ENCODE measurements around the gene DUS1L.

Gene DUS1L

DNA sequence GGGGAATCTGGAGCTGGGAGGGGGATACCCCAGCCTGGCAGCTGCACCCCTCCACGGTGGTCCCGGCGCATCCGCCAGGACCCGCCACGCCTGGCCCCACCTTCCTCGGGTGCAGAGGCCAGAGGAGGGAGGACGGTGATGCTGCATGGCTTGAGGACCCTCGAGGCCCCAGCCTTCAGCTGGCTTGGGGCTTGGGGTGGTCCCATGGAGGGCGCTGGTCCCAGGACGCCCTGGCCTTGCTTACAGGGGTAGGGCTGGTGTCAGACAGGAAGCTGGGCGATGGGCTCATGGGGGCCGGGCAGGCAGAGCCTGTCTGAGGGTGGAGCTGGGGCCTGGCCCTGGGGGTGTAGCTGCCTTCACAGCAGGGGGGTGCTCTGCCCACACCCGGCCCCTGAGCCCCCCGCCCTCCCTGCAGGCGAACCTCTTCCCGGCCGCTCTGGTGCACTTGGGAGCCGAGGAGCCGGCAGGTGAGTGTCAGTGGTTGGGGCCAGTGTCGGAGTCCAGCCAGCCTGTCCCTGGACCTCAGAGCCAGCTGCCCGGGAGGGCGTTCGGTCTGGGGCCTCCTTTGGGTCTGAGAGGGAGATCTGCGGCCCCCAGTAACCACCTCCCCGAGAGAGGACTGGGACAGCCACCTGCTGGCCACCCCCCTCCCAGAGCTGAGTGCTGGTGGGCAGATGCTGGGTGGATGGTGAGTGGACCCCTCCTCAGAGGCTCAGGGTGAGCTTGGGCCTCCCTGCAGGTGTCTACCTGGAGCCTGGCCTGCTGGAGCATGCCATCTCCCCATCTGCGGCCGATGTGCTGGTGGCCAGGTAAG lies 49.3 kb downstream of the DUS1L start:
- Histone ChIP-seq H3K4me3 (ENCODE audit: low read length) (no peak overlapping the region), H3K27ac (ENCODE audit: low read length) (no peak overlapping the region), H3K9ac (ENCODE audit: low read length) (no peak overlapping the region), H3K9me3 (ENCODE audit: insufficient read depth, low read length) (no peaks in the 10 kb centered on the region), H2AFZ (ENCODE audit: low read depth, low read length) (no peak overlapping the region), H3K79me2 (ENCODE audit: low read length) (peaks cover 1% of the 10 kb centered on the region; the same call in 1 of the 2 replicates), H3K4me2 (ENCODE audit: low read length) (no peak overlapping the region), H3K4me1 (ENCODE audit: low read length) (peaks cover 4% of the 10 kb centered on the region), H4K20me1 (ENCODE audit: insufficient read depth, low read length) (peaks cover 11% of the 10 kb centered on the region), H3K27me3 (ENCODE audit: low read depth, low read length) (no peaks in the 10 kb centered on the region), H3K36me3 (replicated peaks; ENCODE audit: low read depth, low read length) (no peaks in the 10 kb centered on the region)
- TF ChIP-seq EZH2phosphoT487 (IDR thresholded peaks at IDR 0.05; ENCODE audit: low read depth), result no peak

DNA sequence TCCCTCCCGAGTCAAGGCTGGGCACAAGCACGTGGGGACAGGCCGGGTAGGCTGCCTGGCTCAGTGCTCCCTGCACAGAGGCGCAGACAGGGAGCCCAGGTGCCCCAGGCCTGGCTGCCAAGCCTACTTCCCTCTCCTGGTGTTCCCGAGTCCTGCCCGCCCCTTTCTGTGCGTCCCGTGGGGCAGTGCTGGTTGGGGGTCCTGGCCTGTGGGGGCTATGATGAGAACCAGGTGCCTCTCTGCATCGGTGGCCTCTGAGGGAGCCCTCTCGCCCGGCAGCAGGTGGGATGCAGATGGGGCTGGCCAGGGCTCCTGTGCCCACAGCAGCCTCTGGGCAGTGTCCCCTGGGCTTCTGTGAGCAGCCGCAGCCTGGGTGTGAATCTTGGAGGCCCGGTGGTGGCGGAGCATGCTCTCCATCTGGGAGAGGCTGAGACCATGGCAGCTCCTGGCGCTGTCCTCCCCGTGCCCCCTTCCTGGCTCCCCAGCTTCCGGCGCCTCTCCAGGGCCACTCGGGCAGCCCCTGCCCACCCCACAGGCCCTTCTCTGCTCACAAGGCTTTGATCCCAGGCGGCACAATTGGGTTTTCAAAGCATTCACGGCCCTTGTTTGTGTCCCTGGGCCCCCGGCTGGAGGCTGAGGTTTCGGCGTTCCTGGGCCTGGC lies 50.2 kb downstream of the DUS1L start:
- no peak for TF ChIP-seq EZH2phosphoT487 (IDR thresholded peaks at IDR 0.05; ENCODE audit: low read depth)
- TF ChIP-seq, protein P1, sequence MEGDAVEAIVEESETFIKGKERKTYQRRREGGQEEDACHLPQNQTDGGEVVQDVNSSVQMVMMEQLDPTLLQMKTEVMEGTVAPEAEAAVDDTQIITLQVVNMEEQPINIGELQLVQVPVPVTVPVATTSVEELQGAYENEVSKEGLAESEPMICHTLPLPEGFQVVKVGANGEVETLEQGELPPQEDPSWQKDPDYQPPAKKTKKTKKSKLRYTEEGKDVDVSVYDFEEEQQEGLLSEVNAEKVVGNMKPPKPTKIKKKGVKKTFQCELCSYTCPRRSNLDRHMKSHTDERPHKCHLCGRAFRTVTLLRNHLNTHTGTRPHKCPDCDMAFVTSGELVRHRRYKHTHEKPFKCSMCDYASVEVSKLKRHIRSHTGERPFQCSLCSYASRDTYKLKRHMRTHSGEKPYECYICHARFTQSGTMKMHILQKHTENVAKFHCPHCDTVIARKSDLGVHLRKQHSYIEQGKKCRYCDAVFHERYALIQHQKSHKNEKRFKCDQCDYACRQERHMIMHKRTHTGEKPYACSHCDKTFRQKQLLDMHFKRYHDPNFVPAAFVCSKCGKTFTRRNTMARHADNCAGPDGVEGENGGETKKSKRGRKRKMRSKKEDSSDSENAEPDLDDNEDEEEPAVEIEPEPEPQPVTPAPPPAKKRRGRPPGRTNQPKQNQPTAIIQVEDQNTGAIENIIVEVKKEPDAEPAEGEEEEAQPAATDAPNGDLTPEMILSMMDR (IDR thresholded peaks at IDR 0.05; ENCODE audit: low read depth, low read length), result no peak

DNA sequence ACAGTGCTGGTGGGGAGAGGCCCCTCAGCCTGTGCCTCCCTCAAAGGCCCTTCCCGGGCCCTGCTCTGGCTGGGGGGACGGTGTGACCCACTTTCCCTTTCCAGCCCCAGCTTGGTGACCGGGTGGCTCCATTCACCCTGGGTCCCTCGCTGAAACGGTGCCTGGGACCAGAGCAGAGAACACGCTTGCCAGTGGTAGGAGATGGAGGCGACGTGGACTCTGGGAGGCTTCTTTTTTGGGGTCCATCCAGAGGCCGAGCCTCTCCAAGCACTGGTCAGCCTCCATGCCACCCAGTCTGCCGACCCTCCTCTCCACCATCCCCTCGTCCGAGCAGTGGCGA lies 50.7 kb downstream of the DUS1L start:
- Histone ChIP-seq H3K9me3 (ENCODE audit: insufficient read depth, low read length) (no peaks in the 10 kb centered on the region), H3K36me3 (replicated peaks; ENCODE audit: low read depth, low read length) (no peaks in the 10 kb centered on the region), H3K27me3 (ENCODE audit: low read depth, low read length) (no peaks in the 10 kb centered on the region), H3K27ac (ENCODE audit: low read length) (no peak overlapping the region), H2AFZ (ENCODE audit: low read depth, low read length) (no peak overlapping the region), H3K79me2 (ENCODE audit: low read length) (no peaks in the 10 kb centered on the region), H3K4me2 (ENCODE audit: low read length) (no peak overlapping the region), H4K20me1 (ENCODE audit: insufficient read depth, low read length) (no peaks in the 10 kb centered on the region), H3K4me3 (ENCODE audit: low read length) (no peak overlapping the region), H3K9ac (ENCODE audit: low read length) (no peak overlapping the region), H3K4me1 (ENCODE audit: low read length) (0 out of 2 replicates have a peak, but pooled peaks cover 3% of the 10 kb centered on the region)
- no peak for TF ChIP-seq EZH2phosphoT487 (IDR thresholded peaks at IDR 0.05; ENCODE audit: low read depth)
- TF ChIP-seq, protein P1 (IDR thresholded peaks at IDR 0.05; ENCODE audit: low read depth, low read length), result no peak

More for the DNA sequence above, 50.2 kb downstream of the DUS1L start:
- Histone ChIP-seq H3K27me3 (ENCODE audit: low read depth, low read length) (no peaks in the 10 kb centered on the region), H4K20me1 (ENCODE audit: insufficient read depth, low read length) (peaks cover 4% of the 10 kb centered on the region; the same call in 1 of the 2 replicates), H3K9ac (ENCODE audit: low read length) (no peak overlapping the region), H3K27ac (ENCODE audit: low read length) (no peak overlapping the region), H3K4me1 (ENCODE audit: low read length) (0 out of 2 replicates have a peak, but pooled peaks cover 3% of the 10 kb centered on the region), H2AFZ (ENCODE audit: low read depth, low read length) (no peak overlapping the region), H3K9me3 (ENCODE audit: insufficient read depth, low read length) (no peaks in the 10 kb centered on the region), H3K36me3 (replicated peaks; ENCODE audit: low read depth, low read length) (no peaks in the 10 kb centered on the region), H3K79me2 (ENCODE audit: low read length) (no peaks in the 10 kb centered on the region), H3K4me3 (ENCODE audit: low read length) (no peak overlapping the region), H3K4me2 (ENCODE audit: low read length) (no peak overlapping the region)

DNA sequence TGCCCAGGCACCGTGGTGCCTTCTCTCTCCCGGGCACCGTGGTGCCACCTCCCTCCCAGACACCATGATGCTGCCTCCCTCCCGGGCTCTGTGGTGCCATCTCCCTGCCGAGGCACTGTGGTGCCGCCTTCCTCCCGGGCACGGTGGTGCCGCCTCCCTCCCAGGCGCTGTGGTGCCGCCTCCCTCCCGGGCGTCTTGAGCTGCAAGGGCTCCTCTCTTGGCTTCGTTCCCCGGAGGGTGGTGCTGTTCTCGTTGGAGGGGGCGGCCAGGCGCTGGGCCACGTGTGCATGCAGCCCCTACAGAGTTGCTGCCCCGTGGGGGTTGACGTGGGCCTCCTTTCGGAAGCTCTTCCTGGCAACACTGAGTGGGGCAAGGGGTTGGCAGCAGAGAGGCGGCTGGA lies 51.2 kb downstream of the DUS1L start:
- H3K27ac ChIP-seq (ENCODE audit: low read length), result no peak overlapping the region
- H3K9me3 ChIP-seq (ENCODE audit: insufficient read depth, low read length), result no peaks in the 10 kb centered on the region
- H3K27me3 ChIP-seq (ENCODE audit: low read depth, low read length), result no peaks in the 10 kb centered on the region
- H3K4me1 ChIP-seq (ENCODE audit: low read length), result 0 out of 2 replicates have a peak, but pooled peaks cover 3% of the 10 kb centered on the region
- no peaks in the 10 kb centered on the region for H4K20me1 ChIP-seq (ENCODE audit: insufficient read depth, low read length)
- H3K9ac ChIP-seq (ENCODE audit: low read length), result no peak overlapping the region
- TF ChIP-seq, protein P1 (IDR thresholded peaks at IDR 0.05; ENCODE audit: low read depth, low read length), result no peak
- H3K36me3 ChIP-seq (replicated peaks; ENCODE audit: low read depth, low read length), result no peaks in the 10 kb centered on the region
- no peak overlapping the region for H3K4me3 ChIP-seq (ENCODE audit: low read length)
- H3K79me2 ChIP-seq (ENCODE audit: low read length), result no peaks in the 10 kb centered on the region
- no peak overlapping the region for H2AFZ ChIP-seq (ENCODE audit: low read depth, low read length)
- no peak overlapping the region for H3K4me2 ChIP-seq (ENCODE audit: low read length)
